Fibroblast of lung (primary cell): ENCODE results near the gene UBR4. TPM values are rescaled to one million over a fixed set of nuclear protein-coding genes. Genes with fewer than 3 reads are reported as not detected.

Experiments used
- DNase-seq, 2 donors: peaks; one replicate each; pipeline versions ENCODE4 v3.0.0 to v3.0.0-alpha.2; 2010; ENCODE audit warnings: low read depth in 2 of 2
- H2AFZ ChIP-seq: 2 replicates; pipeline ENCODE4 v1.5.1; 2012; ENCODE audit warnings: low read length, control low read depth, inconsistent platforms
- H3K27ac ChIP-seq: 2 replicates; pipeline ENCODE4 v1.5.1; 2011; ENCODE audit warnings: low read length, control low read depth; ENCODE audit not compliant: insufficient read depth
- H3K27me3 ChIP-seq: 2 replicates; pipeline ENCODE4 v1.5.1; 2011; ENCODE audit warnings: mild to moderate bottlenecking, low read length; ENCODE audit not compliant: control insufficient read depth, insufficient read depth
- H3K36me3 ChIP-seq: 2 replicates; pipeline ENCODE4 v1.5.1; 2011; ENCODE audit warnings: low read length; ENCODE audit not compliant: control insufficient read depth, insufficient read depth
- H3K4me1 ChIP-seq: 2 replicates; pipeline ENCODE4 v1.5.1; 2011; ENCODE audit warnings: low read length; ENCODE audit not compliant: control insufficient read depth, insufficient read depth; ENCODE audit errors: extremely low read depth
- H3K4me2 ChIP-seq: 2 replicates; pipeline ENCODE4 v1.5.1; 2011; ENCODE audit warnings: low read length, control low read depth; ENCODE audit not compliant: insufficient read depth; ENCODE audit errors: extremely low read depth
- H3K4me3 ChIP-seq, 4 experiments: fragments of 200-600 bp in 1 of 4; sonication (generic) in 1 of 4; replicated peaks in 1 of 4; 2 replicates each; pipeline ENCODE4 v1.5.1; 2011 to 2016; ENCODE audit warnings: low read length in 4 of 4, low read depth in 3 of 4, mild to moderate bottlenecking in 3 of 4, control low read depth in 2 of 4, inconsistent platforms in 1 of 4, mixed read lengths in 1 of 4; ENCODE audit not compliant: insufficient read depth in 1 of 4; ENCODE audit errors: control extremely low read depth in 1 of 4
- H3K79me2 ChIP-seq: 2 replicates; pipeline ENCODE4 v1.5.1; 2012; ENCODE audit warnings: mild to moderate bottlenecking, low read length, inconsistent platforms; ENCODE audit not compliant: control insufficient read depth, insufficient read depth
- H3K9ac ChIP-seq: 2 replicates; pipeline ENCODE4 v1.5.1; 2011; ENCODE audit warnings: mild to moderate bottlenecking, low read length, control low read depth; ENCODE audit not compliant: insufficient read depth
- H3K9me3 ChIP-seq: 2 replicates; pipeline ENCODE4 v1.5.1; 2012; ENCODE audit warnings: low read depth, low read length; ENCODE audit not compliant: control insufficient read depth, insufficient read depth
- H4K20me1 ChIP-seq: 2 replicates; pipeline ENCODE4 v1.5.1; 2011; ENCODE audit warnings: low read length; ENCODE audit not compliant: control insufficient read depth, insufficient read depth; ENCODE audit errors: extremely low read depth
- CTCF ChIP-seq, 2 donors: IDR thresholded peaks in 1 of 2; conservative IDR thresholded peaks in 1 of 2; 1 replicate in 1 of 2; 2 replicates in 1 of 2; pipeline ENCODE4 v1.5.1; 2011 to 2012; ENCODE audit warnings: low read length in 2 of 2, control low read depth in 1 of 2, inconsistent platforms in 1 of 2, low read depth in 1 of 2, mild to moderate bottlenecking in 1 of 2
- EZH2 ChIP-seq: IDR thresholded peaks from 2 replicates; pipeline ENCODE4 v1.5.1; 2012; ENCODE audit warnings: low read length, control low read depth, mild to moderate bottlenecking; ENCODE audit errors: missing control alignments
- polyA plus RNA-seq, 2 donors: library from polyadenylated mRNA; depleted of rRNA in 1 of 2; stranded (reverse) in 1 of 2; unstranded in 1 of 2; fragments of >200 nt; gene quantifications; 2 replicates each; pipeline ENCODE4 v1.2.1, GENCODE V29; 2011 to 2012; ENCODE audit warnings: missing spikeins in 1 of 2
- total RNA-seq: library from RNA; depleted of rRNA; stranded (reverse); fragments of >200 nt; gene quantifications from 2 replicates; pipeline ENCODE4 v1.2.1, GENCODE V29; 2014

UBR4 gene
- total and polyA plus RNA-seq, 2 donors (not counting 1 experiment from before 2014, with no cell fraction given), result 32.0 to 164 TPM

GRCh38 chr1:19240673-19241538, 30.8 kb upstream of the UBR4 start:
- DNase-seq, result peak; percentile 44 to 76
- H3K9ac ChIP-seq, result peak overlapping the region; percentile 26
- H3K4me3 ChIP-seq, result no peak overlapping the region
- H3K27me3 ChIP-seq, result no peaks in the 10 kb centered on the region
- H3K9me3 ChIP-seq, result no peaks in the 10 kb centered on the region
- H4K20me1 ChIP-seq, result no peaks in the 10 kb centered on the region
- peak; percentile 89 to 97 for TF ChIP-seq CTCF (conservative IDR thresholded peaks at IDR 0.05 in 1 of 2, IDR thresholded peaks at IDR 0.05 in 1 of 2; ENCODE audit: low read depth in 1 of 2, low read length in 2 of 2)
- no peak for TF ChIP-seq EZH2
- peak overlapping the region; percentile 51 for H3K27ac ChIP-seq
- no peak overlapping the region for H3K4me2 ChIP-seq
- H2AFZ ChIP-seq, result no peak overlapping the region
- peaks cover 24% of the 10 kb centered on the region for H3K36me3 ChIP-seq
- H3K4me1 ChIP-seq, result no peaks in the 10 kb centered on the region
- peaks cover 2% of the 10 kb centered on the region for H3K79me2 ChIP-seq

- no peak for DNase-seq
- no peak overlapping the region for H3K27ac ChIP-seq
- no peak overlapping the region for H2AFZ ChIP-seq
- no peak overlapping the region for H3K4me2 ChIP-seq
- no peak overlapping the region for H3K4me3 ChIP-seq
- no peaks in the 10 kb centered on the region for H3K4me1 ChIP-seq
- no peaks in the 10 kb centered on the region for H3K27me3 ChIP-seq
- H3K79me2 ChIP-seq, result no peaks in the 10 kb centered on the region
- H3K36me3 ChIP-seq, result peaks cover 24% of the 10 kb centered on the region
- TF ChIP-seq CTCF (conservative IDR thresholded peaks at IDR 0.05 in 1 of 2, IDR thresholded peaks at IDR 0.05 in 1 of 2; ENCODE audit: low read depth in 1 of 2, low read length in 2 of 2), result no peak
- TF ChIP-seq EZH2, result no peak
- no peaks in the 10 kb centered on the region for H4K20me1 ChIP-seq
- H3K9ac ChIP-seq, result no peak overlapping the region
- H3K9me3 ChIP-seq, result no peaks in the 10 kb centered on the region
Observed at GRCh38 chr1:19239876-19240275, 29.8 kb upstream of the UBR4 start.

GRCh38 chr1:19234224-19234623, 24.2 kb upstream of the UBR4 start:
- Histone ChIP-seq H3K4me3 (no peak overlapping the region), H3K27me3 (no peaks in the 10 kb centered on the region), H3K36me3 (peaks cover 17% of the 10 kb centered on the region), H3K79me2 (no peaks in the 10 kb centered on the region), H2AFZ (no peak overlapping the region), H4K20me1 (no peaks in the 10 kb centered on the region), H3K9me3 (no peaks in the 10 kb centered on the region), H3K4me1 (peaks cover 3% of the 10 kb centered on the region), H3K4me2 (no peak overlapping the region), H3K9ac (no peak overlapping the region), H3K27ac (no peak overlapping the region)
- TF ChIP-seq EZH2 (no peak), CTCF (conservative IDR thresholded peaks at IDR 0.05 in 1 of 2, IDR thresholded peaks at IDR 0.05 in 1 of 2; ENCODE audit: low read depth in 1 of 2, low read length in 2 of 2) (no peak)
- DNase-seq, result no peak
